Measurements from ENCODE around the gene STX3.
"Not testable (repeated sequence)": the region's sequence is repeated elsewhere in the genome, so short reads cannot be mapped to it uniquely, and the experiment has no call there.

STX3 gene

GRCh38 chr11:59787816-59788215, 32.6 kb downstream of the STX3 start:
- DNase-seq (ENCODE audit: low spot score), result no peak

DNA sequence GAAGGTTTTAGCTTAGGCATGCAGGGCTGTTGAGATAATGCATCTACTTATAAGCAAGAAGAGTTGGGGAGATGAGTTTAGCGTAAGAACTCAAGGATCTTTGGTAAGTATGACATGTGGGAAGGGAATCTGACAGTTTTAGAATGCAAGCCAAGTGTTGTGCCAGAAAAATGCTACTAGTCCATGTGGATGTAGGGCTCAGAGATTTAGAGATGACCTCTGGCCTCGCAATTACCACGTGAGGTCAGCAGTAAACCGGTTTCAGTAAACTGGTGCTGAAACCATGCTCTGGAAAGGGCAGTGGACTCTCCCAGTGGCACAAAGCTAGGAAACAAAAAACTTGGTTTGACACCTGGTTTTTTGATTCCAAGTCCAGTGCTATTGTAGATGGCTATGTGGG, 36.5 kb downstream of the STX3 start:
- DNase-seq (ENCODE audit: low spot score), result no peak

- no peak for DNase-seq (ENCODE audit: low spot score)
Measured at GRCh38 chr11:59792507-59792906, 37.3 kb downstream of the STX3 start.

GRCh38 chr11:59794417-59794816, 39.2 kb downstream of the STX3 start:
- DNase-seq (ENCODE audit: low spot score), result no peak

DNA sequence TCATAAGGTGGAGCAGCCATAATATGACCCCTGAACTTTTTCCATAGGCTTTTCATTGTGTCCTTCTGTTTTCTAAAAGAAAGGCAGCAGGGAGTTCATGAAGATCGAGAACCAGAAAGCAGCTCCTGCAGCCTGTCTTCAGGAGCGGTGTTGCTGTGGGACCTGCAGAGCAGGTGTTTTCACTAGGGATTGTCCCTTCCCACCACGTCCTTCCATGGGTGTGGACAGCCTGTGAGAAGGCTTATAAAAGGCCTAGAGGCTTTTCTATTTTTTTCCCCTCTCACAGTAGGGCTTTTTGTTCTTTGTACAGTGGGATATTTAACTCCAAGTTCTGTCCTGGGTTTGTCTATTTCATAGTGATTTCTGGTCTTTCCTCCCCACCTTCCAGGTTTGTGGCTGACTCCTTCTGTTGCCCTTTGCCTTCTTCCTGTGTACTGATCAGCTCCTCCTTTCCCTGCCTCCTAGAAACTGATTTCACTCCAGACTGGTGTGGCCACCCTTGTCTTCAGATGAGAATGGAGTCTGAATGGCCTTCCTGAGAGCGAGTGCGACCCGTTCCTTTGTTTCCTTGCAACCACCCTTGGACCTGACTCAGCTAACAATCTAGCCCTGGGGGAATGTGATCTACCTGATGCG, 45.3 kb downstream of the STX3 start:
- DNase-seq (ENCODE audit: low spot score), result no peak

DNA sequence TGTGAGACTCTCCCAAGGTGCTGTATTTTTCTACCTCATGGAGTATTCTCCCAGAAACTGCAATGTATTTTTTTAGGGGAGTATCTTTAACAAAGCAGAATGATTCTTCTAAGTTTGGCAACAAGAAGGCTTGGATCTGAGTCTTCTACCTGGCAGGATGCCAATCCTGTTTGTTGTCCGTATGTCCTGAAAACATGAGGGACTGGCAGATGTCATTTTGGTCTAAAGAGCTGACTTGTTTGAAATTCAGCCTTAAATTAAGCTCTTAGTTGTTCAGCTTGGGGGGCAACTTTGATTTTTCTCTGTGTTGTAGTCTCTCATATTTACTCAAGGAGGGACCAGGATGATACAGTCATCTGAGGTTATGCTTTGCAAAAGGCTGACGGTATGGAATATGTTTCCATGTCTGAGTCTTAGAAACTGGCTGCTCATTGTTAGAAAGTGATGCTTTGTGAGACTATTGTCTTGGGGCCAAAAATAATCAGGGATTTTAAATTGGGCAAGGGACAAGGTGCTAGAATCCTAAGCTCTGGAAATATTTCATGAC, 46.1 kb downstream of the STX3 start:
- DNase-seq (ENCODE audit: low spot score), result no peak

GRCh38 chr11:59801981-59802638, 46.9 kb downstream of the STX3 start:
- DNase-seq (ENCODE audit: low spot score), result no peak

GRCh38 chr11:59802639-59803176, 47.5 kb downstream of the STX3 start:
- peak; percentile 21 for DNase-seq (ENCODE audit: low spot score)

DNA sequence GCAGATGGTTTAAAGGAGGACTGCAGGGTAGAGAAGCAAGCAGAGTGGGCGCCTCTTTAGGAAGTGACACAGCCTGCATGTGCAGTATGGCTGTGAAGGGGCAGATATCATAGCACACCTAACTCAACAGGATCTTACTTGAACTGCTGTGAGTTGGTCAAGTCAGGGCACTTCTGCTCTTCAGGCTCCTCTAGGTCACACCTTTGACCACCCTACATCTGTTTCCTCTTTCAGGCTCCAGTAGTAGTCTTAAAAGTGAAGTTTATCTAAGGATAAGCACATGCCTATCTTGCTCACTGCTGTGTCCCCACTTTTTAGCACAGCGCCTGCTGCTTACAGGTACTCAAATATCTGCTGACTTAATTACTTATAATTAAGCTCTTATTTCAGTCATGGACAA, 48.9 kb downstream of the STX3 start:
- no peak for DNase-seq (ENCODE audit: low spot score)

- DNase-seq (ENCODE audit: low spot score), result no peak
Measured at GRCh38 chr11:59807047-59807610, 52.0 kb downstream of the STX3 start.

GRCh38 chr11:59810189-59810910, 55.2 kb downstream of the STX3 start, which contains the start of gene MRPL16:
MRPL16 (minus strand) TSS chr11:59810778; CDS start chr11:59810658, 120 bp downstream.
- peak; percentile 87 for DNase-seq (ENCODE audit: low spot score)

GRCh38 chr11:59810911-59811259, 55.7 kb downstream of the STX3 start:
- no peak for DNase-seq (ENCODE audit: low spot score)

DNA sequence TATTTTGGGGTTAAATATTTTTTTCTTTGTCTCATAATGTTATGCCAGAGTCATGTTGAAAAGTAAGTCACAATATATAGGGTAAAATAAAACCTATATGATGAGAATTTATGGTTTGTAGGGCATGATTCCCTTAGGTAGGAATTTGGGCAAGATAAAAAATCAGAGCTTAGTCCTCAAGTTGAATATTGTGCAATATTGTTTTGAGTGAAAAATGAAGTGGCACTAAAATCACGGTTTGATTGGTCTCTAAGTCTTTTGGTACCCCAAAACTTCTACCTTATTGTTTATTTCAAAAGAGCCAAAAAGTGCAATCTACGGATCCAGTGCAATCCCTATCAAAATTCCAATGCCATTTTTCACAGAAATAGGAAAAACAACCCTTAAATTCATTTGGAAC, 57.0 kb downstream of the STX3 start:
- DNase-seq (ENCODE audit: low spot score), result no peak

- no peak for DNase-seq (ENCODE audit: low spot score)
Measured at GRCh38 chr11:59813364-59813763, 58.2 kb downstream of the STX3 start.

DNA sequence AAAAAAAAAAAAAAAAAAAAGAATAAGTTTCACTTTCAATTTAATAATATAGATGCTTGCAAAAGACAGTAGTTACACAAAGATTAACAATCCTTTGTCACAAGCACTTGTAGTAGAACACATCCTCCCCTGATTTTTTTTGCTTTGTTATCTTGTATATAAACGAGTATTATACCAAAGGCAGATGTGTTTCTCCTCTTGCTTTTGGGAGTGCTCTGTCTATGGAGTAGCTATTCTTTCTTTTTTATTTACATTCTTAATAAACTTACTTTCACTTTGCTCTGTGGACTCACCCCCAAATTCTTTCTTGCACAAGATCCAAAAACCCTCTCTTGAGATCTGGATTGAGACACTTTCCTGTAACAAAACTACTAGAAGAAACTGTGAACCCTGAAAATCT, 58.8 kb downstream of the STX3 start:
- DNase-seq (ENCODE audit: low spot score), result no peak

GRCh38 chr11:59815754-59816153, 60.6 kb downstream of the STX3 start:
- DNase-seq (ENCODE audit: low spot score), result no peak

GRCh38 chr11:59816434-59816833, 61.3 kb downstream of the STX3 start:
- DNase-seq (ENCODE audit: low spot score), result not testable (repeated sequence)

GRCh38 chr11:59818572-59818971, 63.4 kb downstream of the STX3 start:
- DNase-seq (ENCODE audit: low spot score), result no peak

GRCh38 chr11:59822989-59823566, 67.9 kb downstream of the STX3 start:
- peak; percentile 23 for DNase-seq (ENCODE audit: low spot score)

DNA sequence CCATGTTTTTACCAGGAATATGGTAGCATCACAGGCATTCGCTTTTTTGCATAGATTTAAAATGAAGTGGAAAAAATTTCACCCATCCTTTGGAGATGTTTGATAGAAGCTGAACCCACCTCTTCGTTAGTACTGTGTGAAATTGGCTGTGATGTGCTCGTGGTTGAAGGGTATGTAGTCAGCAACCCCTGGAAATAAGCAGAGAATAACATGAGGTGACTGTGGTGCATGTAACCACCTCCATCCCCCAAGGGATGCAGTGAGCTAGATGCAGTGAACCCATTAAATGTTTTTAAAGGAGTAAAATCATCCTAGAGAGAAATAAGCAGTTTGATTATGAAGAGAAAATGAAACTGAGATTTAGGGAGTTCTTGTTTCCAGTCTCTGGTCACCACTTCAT, 74.2 kb downstream of the STX3 start:
- DNase-seq (ENCODE audit: low spot score), result no peak

- DNase-seq (ENCODE audit: low spot score), result no peak
Measured at GRCh38 chr11:59833602-59834001, 78.4 kb downstream of the STX3 start.

GRCh38 chr11:59839615-59840014, 84.4 kb downstream of the STX3 start:
- no peak for DNase-seq (ENCODE audit: low spot score)

Measured in SK-N-DZ (cell line).